Right kidney (tissue), 9 donors: ENCODE results near the gene MLF2.

Source experiments
- DNase-seq: peaks from one replicate; pipeline ENCODE4 v3.0.0-alpha.2; 2016
- long read RNA-seq, 8 donors: transcript quantifications; one replicate each; lab custom pipeline, GENCODE V29; 2026

The MLF2 gene
- long read RNA-seq, donor 1, transcript MLF2-201 (9 exons, 1,969 nt): major isoform, 114 of 1,285 reads
- long read RNA-seq, donor 1, partial matches to known transcripts: 1,099 of 1,285 reads
- long read RNA-seq, donor 1, other reads (novel, unspliced or antisense): 68 of 1,285 reads
- long read RNA-seq, donor 2, transcript MLF2-201 (9 exons, 1,969 nt): major isoform, 74 of 132 reads
- long read RNA-seq, donor 2, partial matches to known transcripts: 58 of 132 reads
- long read RNA-seq, donor 2, other reads (novel, unspliced or antisense): 0 of 132 reads
- long read RNA-seq, donor 3, transcript MLF2-201 (9 exons, 1,969 nt): major isoform, 40 of 670 reads
- long read RNA-seq, donor 3, partial matches to known transcripts: 614 of 670 reads
- long read RNA-seq, donor 3, other reads (novel, unspliced or antisense): 15 of 670 reads
- long read RNA-seq, donor 4, transcript MLF2-201 (9 exons, 1,969 nt): major isoform, 80 of 112 reads
- long read RNA-seq, donor 4, partial matches to known transcripts: 22 of 112 reads
- long read RNA-seq, donor 4, other reads (novel, unspliced or antisense): 6 of 112 reads
- long read RNA-seq, donor 5, transcript MLF2-201 (9 exons, 1,969 nt): major isoform, 92 of 1,389 reads
- long read RNA-seq, donor 5, partial matches to known transcripts: 1,258 of 1,389 reads
- long read RNA-seq, donor 5, other reads (novel, unspliced or antisense): 37 of 1,389 reads
- long read RNA-seq, donor 6, transcript MLF2-201 (9 exons, 1,969 nt): major isoform, 100 of 1,452 reads
- long read RNA-seq, donor 6, partial matches to known transcripts: 1,336 of 1,452 reads
- long read RNA-seq, donor 6, other reads (novel, unspliced or antisense): 15 of 1,452 reads
- long read RNA-seq, donor 7, transcript MLF2-201 (9 exons, 1,969 nt): major isoform, 144 of 251 reads
- long read RNA-seq, donor 7, partial matches to known transcripts: 82 of 251 reads
- long read RNA-seq, donor 7, other reads (novel, unspliced or antisense): 25 of 251 reads
- long read RNA-seq, donor 8, transcript MLF2-201 (9 exons, 1,969 nt): major isoform, 101 of 122 reads
- long read RNA-seq, donor 8, partial matches to known transcripts: 20 of 122 reads
- long read RNA-seq, donor 8, other reads (novel, unspliced or antisense): 0 of 122 reads

GRCh38 chr12:6752921-6753771, at the start of gene MLF2:
TSS of gene MLF2 (minus strand) at chr12:6753141. CDS start at chr12:6752334, 807 bp downstream.
- peak; percentile 99 for DNase-seq

- DNase-seq: no peak
Observed at GRCh38 chr12:6799147-6799546, 46.2 kb upstream of the MLF2 start.

- no peak for DNase-seq
Observed at GRCh38 chr12:6796576-6796975, 43.6 kb upstream of the MLF2 start.

GRCh38 chr12:6795088-6795487, 42.1 kb upstream of the MLF2 start:
- DNase-seq: no peak

GRCh38 chr12:6792522-6793201, 39.7 kb upstream of the MLF2 start:
- peak; percentile 71 for DNase-seq

- DNase-seq: no peak
Observed at GRCh38 chr12:6791931-6792520, 39.1 kb upstream of the MLF2 start.

- no peak for DNase-seq
Observed at GRCh38 chr12:6790496-6791150, 37.7 kb upstream of the MLF2 start.

GRCh38 chr12:6788972-6789924, 36.3 kb upstream of the MLF2 start, which contains the start of gene CD4:
TSS of gene CD4 (plus strand) at chr12:6789528. CDS start at chr12:6800139, 10,611 bp downstream.
- no peak for DNase-seq

- no peak for DNase-seq
Observed at GRCh38 chr12:6787309-6787708, 34.4 kb upstream of the MLF2 start.

GRCh38 chr12:6786416-6787094, 33.6 kb upstream of the MLF2 start:
- DNase-seq: no peak

GRCh38 chr12:6784761-6785160, 31.8 kb upstream of the MLF2 start:
- no peak for DNase-seq

- DNase-seq: no peak
Observed at GRCh38 chr12:6784296-6784695, 31.4 kb upstream of the MLF2 start.

GRCh38 chr12:6783828-6784227, 30.9 kb upstream of the MLF2 start:
- no peak for DNase-seq

GRCh38 chr12:6782850-6783566, 30.1 kb upstream of the MLF2 start:
- no peak for DNase-seq

- DNase-seq: no peak
Observed at GRCh38 chr12:6782119-6782518, 29.2 kb upstream of the MLF2 start.

- no peak for DNase-seq
Observed at GRCh38 chr12:6780573-6780972, 27.6 kb upstream of the MLF2 start.

GRCh38 chr12:6779708-6780432, 26.9 kb upstream of the MLF2 start:
- no peak for DNase-seq
